Colonic mucosa (tissue), 4 donors: ENCODE data around the gene KRTAP12-2. TPM values are rescaled to one million over a fixed set of nuclear protein-coding genes. Genes with fewer than 3 reads are reported as not detected.
"Not testable (repeated sequence)": the region's sequence is repeated elsewhere in the genome, so short reads cannot be mapped to it uniquely, and the experiment has no call there.

Source experiments
- DNase-seq: peaks from one replicate; pipeline ENCODE4 v3.0.0-alpha.2; 2020
- H3K27ac ChIP-seq: fragments of 200-600 bp; one replicate; pipeline ENCODE4 v1.8.0; 2021
- H3K27me3 ChIP-seq: fragments of 200-600 bp; one replicate; pipeline ENCODE4 v1.8.0; 2021
- H3K36me3 ChIP-seq: fragments of 200-600 bp; one replicate; pipeline ENCODE4 v1.8.0; 2021
- H3K4me1 ChIP-seq: fragments of 200-600 bp; one replicate; pipeline ENCODE4 v1.8.0; 2021; ENCODE audit warnings: mild to moderate bottlenecking
- H3K4me3 ChIP-seq: fragments of 200-600 bp; one replicate; pipeline ENCODE4 v1.8.0; 2021
- H3K9ac ChIP-seq, 2 donors: one replicate each; pipeline ENCODE4 v1.7.0; 2013; ENCODE audit warnings: control low read depth in 2 of 2, low read depth in 2 of 2, low read length in 2 of 2
- H3K9me3 ChIP-seq: fragments of 200-600 bp; one replicate; pipeline ENCODE4 v1.8.0; 2021
- CTCF ChIP-seq: fragments of 200-600 bp; IDR thresholded peaks from one replicate; pipeline ENCODE4 v1.8.0; 2022; ENCODE audit warnings: antibody characterized with exemption, mild to moderate bottlenecking
- intact Hi-C: fragments of 100-400 bp; cut with DNase I; formaldehyde crosslinking; loops from one replicate; pipeline ENCODE4 v1.14.1; 2022
- total RNA-seq, 2 donors: library from RNA; stranded (reverse); fragmentation: NEBNext Ultra II Directional in 1 of 2; extraction: Animal tissue kit (Norgen Biotek cat#: 25700) in 1 of 2; gene quantifications; one replicate each; pipeline ENCODE4 v1.2.1, GENCODE V29; 2021
- donor health status: healthy.
- donor health status: DM: no; HTN: no; CAD: no.
- donor health status: DM: no; HTN: no; CAD: no.

Gene KRTAP12-2
- total RNA-seq, 2 donors from 2014 or later = not detected

DNA sequence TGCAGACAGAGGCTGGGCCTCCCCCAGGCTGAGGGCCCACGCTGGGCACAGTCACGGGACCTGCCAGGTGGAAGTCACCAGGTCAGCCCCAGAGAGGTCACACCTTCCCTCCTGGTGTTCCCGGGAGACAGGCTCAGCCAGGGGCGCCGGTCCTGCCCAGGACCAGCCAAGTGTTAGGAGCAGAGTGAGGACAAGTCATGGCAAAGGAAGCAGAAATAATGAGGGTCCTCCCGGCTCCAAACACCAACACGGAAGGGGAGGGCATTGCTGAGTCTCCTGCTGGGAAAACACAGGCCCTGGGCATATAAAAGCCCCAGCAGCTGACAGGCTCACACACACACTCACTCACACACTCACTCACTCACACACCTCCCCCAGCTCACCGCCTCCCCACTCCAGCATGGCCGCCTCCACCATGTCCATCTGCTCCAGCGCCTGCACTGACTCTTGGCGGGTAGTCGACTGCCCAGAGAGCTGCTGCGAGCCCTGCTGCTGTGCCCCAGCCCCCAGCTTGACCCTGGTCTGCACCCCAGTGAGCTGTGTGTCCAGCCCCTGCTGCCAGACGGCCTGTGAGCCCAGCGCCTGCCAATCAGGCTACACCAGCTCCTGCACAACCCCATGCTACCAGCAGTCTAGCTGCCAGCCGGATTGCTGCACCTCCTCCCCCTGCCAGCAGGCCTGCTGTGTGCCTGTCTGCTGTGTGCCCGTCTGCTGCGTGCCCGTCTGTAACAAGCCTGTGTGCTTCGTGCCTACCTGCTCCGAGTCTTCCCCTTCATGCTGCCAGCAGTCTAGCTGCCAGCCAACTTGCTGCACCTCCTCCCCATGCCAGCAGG, 29.5 kb downstream of the KRTAP12-2 start, which contains the start of gene KRTAP10-10:
TSS of gene KRTAP10-10 (plus strand) at position 339 of the 833 bp plus-strand sequence. CDS start at position 401, 62 bp downstream.
- Histone ChIP-seq H3K27me3 (no peaks in the 10 kb centered on the region), H3K36me3 (no peaks in the 10 kb centered on the region), H3K4me1 (no peaks in the 10 kb centered on the region), H3K9ac (no peak within 1 kb of the TSS), H3K27ac (no peak within 1 kb of the TSS), H3K9me3 (no peaks in the 10 kb centered on the region), H3K4me3 (no peak within 1 kb of the TSS)
- intact Hi-C loops = no loop called here
- TF ChIP-seq CTCF = no peak
- no peak for DNase-seq

DNA sequence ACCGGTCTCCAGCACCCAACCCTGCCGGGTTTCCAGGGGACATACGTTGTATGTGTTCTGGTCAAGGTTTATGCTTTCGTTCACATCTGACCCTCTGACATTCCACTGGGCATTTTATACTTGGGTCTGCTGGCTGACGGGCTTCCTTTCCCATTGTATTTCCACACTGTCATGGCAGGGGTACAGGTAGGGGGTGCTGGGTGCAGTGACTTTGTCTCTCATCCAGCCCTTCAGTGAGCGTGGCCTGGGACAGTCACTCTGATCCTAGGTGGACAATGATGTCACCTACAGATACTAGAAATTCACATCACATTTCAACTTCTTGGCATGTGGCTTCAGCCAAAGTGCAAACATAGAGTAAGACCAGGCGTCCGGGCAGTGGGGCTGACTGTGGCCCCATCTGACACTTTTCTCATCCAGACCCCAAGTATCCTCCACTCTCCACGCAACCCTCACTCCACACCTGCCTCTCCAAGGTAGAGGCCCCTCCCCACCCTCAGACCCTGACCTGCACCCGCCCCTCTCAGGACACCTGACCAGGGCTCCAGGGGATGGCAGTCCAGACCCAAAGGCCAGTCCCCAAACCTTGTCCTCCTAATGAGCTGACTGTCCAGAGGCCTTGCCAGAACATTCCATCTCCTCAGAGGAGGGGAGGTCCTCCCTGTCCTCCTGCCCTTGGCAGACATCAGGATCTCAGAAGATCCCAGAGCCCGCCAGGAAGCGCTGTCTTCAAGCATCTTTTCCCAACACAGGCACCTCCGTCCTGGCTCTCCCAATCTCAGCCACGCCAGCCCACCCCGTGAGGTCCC, 30.3 kb downstream of the KRTAP12-2 start:
- Histone ChIP-seq H3K9ac (no peak overlapping the region), H3K4me1 (no peaks in the 10 kb centered on the region), H3K4me3 (no peak overlapping the region), H3K27ac (no peak overlapping the region), H3K36me3 (no peaks in the 10 kb centered on the region), H3K9me3 (no peaks in the 10 kb centered on the region), H3K27me3 (no peaks in the 10 kb centered on the region)
- intact Hi-C loops = no loop called here
- no peak for DNase-seq
- TF ChIP-seq CTCF = no peak

- no peaks in the 10 kb centered on the region for H3K9me3 ChIP-seq
- H3K27me3 ChIP-seq = no peaks in the 10 kb centered on the region
- H3K4me1 ChIP-seq = no peaks in the 10 kb centered on the region
- H3K9ac ChIP-seq = no peak overlapping the region
- intact Hi-C loops = no loop called here
- DNase-seq = no peak
- no peak overlapping the region for H3K27ac ChIP-seq
- no peaks in the 10 kb centered on the region for H3K36me3 ChIP-seq
- no peak overlapping the region for H3K4me3 ChIP-seq
- no peak for TF ChIP-seq CTCF
Observed at GRCh38 chr21:44632067-44632466, 34.7 kb downstream of the KRTAP12-2 start.

GRCh38 chr21:44630440-44630839, 36.3 kb downstream of the KRTAP12-2 start:
- no peak for DNase-seq
- no peak for TF ChIP-seq CTCF
- no peaks in the 10 kb centered on the region for H3K4me1 ChIP-seq
- no peaks in the 10 kb centered on the region for H3K27me3 ChIP-seq
- no peak overlapping the region for H3K4me3 ChIP-seq
- no peaks in the 10 kb centered on the region for H3K36me3 ChIP-seq
- no peak overlapping the region for H3K9ac ChIP-seq
- no peak overlapping the region for H3K27ac ChIP-seq
- intact Hi-C loops = no loop called here
- H3K9me3 ChIP-seq = no peaks in the 10 kb centered on the region

DNA sequence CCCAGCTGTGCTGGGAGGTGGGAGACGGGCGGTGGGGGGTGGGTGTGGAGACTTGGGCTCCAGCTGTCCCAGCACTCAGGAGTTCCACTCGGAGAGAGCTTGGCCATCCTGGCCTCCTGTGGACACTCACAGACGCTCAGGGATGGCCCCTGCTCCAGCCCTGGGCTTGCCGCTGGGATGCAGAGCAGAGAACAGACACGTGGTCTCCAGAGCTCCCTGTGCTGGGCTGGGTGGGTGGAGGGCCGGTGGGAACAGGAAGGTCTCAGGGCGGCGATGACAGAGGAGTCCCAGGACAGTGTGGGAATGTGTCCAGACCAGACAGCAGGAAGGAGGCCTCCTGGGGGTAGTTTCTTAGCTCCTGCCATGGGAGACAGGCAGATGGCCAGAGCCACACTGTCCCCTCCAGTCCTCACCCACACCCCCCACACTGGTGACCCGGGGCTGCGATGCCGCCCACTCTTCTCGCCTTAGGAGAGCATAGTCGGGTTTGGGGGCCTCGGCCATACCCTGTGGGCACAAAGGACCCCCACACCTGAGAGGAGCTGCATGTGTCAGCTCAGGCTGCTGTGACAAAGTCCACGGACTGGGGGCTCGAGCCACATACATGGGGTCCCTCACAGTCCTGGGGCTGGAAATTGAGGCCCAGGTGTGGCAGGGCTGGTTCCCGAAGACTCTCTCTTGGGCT, 37.9 kb downstream of the KRTAP12-2 start:
- intact Hi-C loops = no loop called here
- H3K9ac ChIP-seq = no peak overlapping the region
- no peak for DNase-seq
- no peak for TF ChIP-seq CTCF
- no peaks in the 10 kb centered on the region for H3K27me3 ChIP-seq
- H3K9me3 ChIP-seq = no peaks in the 10 kb centered on the region
- no peak overlapping the region for H3K27ac ChIP-seq
- H3K36me3 ChIP-seq = no peaks in the 10 kb centered on the region
- H3K4me3 ChIP-seq = no peak overlapping the region
- no peaks in the 10 kb centered on the region for H3K4me1 ChIP-seq

DNA sequence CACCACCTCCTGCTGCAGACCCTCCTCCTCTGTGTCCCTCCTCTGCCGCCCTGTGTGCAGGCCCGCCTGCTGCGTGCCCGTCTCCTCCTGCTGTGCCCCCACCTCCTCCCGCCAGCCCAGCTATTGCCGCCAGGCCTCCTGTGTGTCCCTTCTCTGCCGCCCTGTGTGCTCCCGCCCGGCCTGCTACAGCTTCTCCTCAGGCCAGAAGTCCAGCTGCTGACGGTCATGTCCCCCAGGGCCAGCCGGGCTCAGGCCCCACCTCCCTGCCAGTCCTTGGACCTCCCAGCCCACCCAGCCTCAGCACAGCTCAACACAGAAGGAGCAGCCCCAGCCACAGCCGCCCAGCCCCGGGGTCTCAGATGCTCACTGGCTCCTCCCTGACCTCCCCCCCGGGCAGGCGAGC, 38.9 kb downstream of the KRTAP12-2 start:
- H3K27ac ChIP-seq, H3K4me1 ChIP-seq, intact Hi-C loops, H3K36me3 ChIP-seq, DNase-seq, H3K27me3 ChIP-seq, H3K4me3 ChIP-seq, H3K9me3 ChIP-seq, H3K9ac ChIP-seq: not testable (repeated sequence)

GRCh38 chr21:44627181-44627822, 39.4 kb downstream of the KRTAP12-2 start:
- H3K27me3 ChIP-seq, intact Hi-C loops, DNase-seq, H3K4me1 ChIP-seq, H3K9me3 ChIP-seq, H3K9ac ChIP-seq, H3K27ac ChIP-seq, H3K36me3 ChIP-seq, H3K4me3 ChIP-seq: not testable (repeated sequence)
